ENCODE measurements around the gene RASAL2.

- no peak for TF ChIP-seq POLR2A (IDR thresholded peaks at IDR 0.05)
- no peak for TF ChIP-seq CTCF (IDR thresholded peaks at IDR 0.05)
Observed at GRCh38 chr1:178160736-178161475, 67.0 kb downstream of the RASAL2 start.

Data from thyroid gland (tissue), 4 donors.